PC-9 (cell line): ENCODE results near the gene LIMD2.

ENCODE experiments used
- EZH2 ChIP-seq: fragments of 200-600 bp; sonication (generic); IDR thresholded peaks from 2 replicates; pipeline ENCODE4 v1.8.0; 2017; ENCODE audit warnings: antibody characterized with exemption, low read depth
- TF ChIP-seq, protein P1 (sequence below): fragments of 200-600 bp; sonication (generic); conservative IDR thresholded peaks from 2 replicates; pipeline ENCODE4 v1.6.1; 2017; ENCODE audit warnings: mixed run types, antibody characterized with exemption, mild to moderate bottlenecking, moderate library complexity

GRCh38 chr17:63704259-63704576 lies 4.3 kb upstream of the LIMD2 start:
- TF ChIP-seq, protein P1, sequence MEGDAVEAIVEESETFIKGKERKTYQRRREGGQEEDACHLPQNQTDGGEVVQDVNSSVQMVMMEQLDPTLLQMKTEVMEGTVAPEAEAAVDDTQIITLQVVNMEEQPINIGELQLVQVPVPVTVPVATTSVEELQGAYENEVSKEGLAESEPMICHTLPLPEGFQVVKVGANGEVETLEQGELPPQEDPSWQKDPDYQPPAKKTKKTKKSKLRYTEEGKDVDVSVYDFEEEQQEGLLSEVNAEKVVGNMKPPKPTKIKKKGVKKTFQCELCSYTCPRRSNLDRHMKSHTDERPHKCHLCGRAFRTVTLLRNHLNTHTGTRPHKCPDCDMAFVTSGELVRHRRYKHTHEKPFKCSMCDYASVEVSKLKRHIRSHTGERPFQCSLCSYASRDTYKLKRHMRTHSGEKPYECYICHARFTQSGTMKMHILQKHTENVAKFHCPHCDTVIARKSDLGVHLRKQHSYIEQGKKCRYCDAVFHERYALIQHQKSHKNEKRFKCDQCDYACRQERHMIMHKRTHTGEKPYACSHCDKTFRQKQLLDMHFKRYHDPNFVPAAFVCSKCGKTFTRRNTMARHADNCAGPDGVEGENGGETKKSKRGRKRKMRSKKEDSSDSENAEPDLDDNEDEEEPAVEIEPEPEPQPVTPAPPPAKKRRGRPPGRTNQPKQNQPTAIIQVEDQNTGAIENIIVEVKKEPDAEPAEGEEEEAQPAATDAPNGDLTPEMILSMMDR: no peak
- TF ChIP-seq EZH2: no peak
